H1 (cell line): Measurements from ENCODE around the gene SMYD3. TPM values are rescaled to one million over a fixed set of nuclear protein-coding genes. Genes with fewer than 3 reads are reported as not detected.

Source experiments
- CTCF ChIA-PET: fragments of 300-600 bp; sonication (Branson Sonifier 250); formaldehyde crosslinking; loops from one replicate; lab custom pipeline; 2021; ENCODE audit not compliant: partially characterized antibody; lab: Charles Lee
- POLR2A ChIA-PET: fragments of 300-600 bp; sonication (Branson Sonifier 250); formaldehyde crosslinking; loops from one replicate; lab custom pipeline; 2021; ENCODE audit warnings: inconsistent platforms; ENCODE audit not compliant: partially characterized antibody; lab: Charles Lee
- DNase-seq, 2 experiments: peaks; one replicate each; pipeline versions ENCODE4 v3.0.0 to v3.0.0-alpha.2; 2010 to 2022; ENCODE audit warnings: low spot score in 2 of 2, low read depth in 1 of 2, mixed read lengths in 1 of 2
- FAIRE-seq: peaks from 2 replicates; lab custom pipeline; 2011; peaks lifted over from hg19 to GRCh38; lab: Jason Lieb, UNC
- H2AFZ ChIP-seq: 2 replicates; pipeline ENCODE4 v1.8.1; 2012; ENCODE audit warnings: low read length, inconsistent platforms
- H2AK5ac ChIP-seq: 2 replicates; pipeline ENCODE4 v1.6.1; 2013; ENCODE audit warnings: low read depth, low read length
- H2BK120ac ChIP-seq: replicated peaks from 2 replicates; pipeline ENCODE3; 2013; ENCODE audit warnings: low read depth, low read length, inconsistent platforms
- H2BK12ac ChIP-seq: 2 replicates; pipeline ENCODE4 v1.6.1; 2013; ENCODE audit warnings: low read depth, low read length
- H2BK15ac ChIP-seq: 2 replicates; pipeline ENCODE4 v1.6.1; 2013; ENCODE audit warnings: low read length
- H2BK20ac ChIP-seq: 2 replicates; pipeline ENCODE4 v1.6.1; 2013; ENCODE audit warnings: low read length
- H2BK5ac ChIP-seq: 2 replicates; pipeline ENCODE4 v1.6.1; 2013; ENCODE audit warnings: low read depth, low read length
- H3K14ac ChIP-seq: 2 replicates; pipeline ENCODE4 v1.6.1; 2013; ENCODE audit warnings: inconsistent platforms; ENCODE audit not compliant: insufficient read length
- H3K18ac ChIP-seq: 2 replicates; pipeline ENCODE4 v1.6.1; 2013; ENCODE audit warnings: low read length; ENCODE audit errors: extremely low read depth
- H3K23ac ChIP-seq: 2 replicates; pipeline ENCODE4 v1.6.1; 2013; ENCODE audit warnings: inconsistent platforms; ENCODE audit not compliant: insufficient read length
- H3K23me2 ChIP-seq: 2 replicates; pipeline ENCODE4 v1.6.1; 2013; ENCODE audit warnings: low read depth, low read length
- H3K27ac ChIP-seq: 2 replicates; pipeline ENCODE4 v1.6.1; 2011; ENCODE audit warnings: low read depth, low read length, inconsistent platforms
- H3K27me3 ChIP-seq, 4 experiments: replicated peaks in 1 of 4; 1 replicate in 1 of 4; 2 replicates in 3 of 4; pipeline versions ENCODE4 v1.6.1 to v1.8.1; 2011 to 2013; ENCODE audit warnings: low read length in 3 of 4, mild to moderate bottlenecking in 3 of 4, inconsistent platforms in 2 of 4, mixed read lengths in 2 of 4, moderate library complexity in 1 of 4; ENCODE audit not compliant: control insufficient read depth in 3 of 4, insufficient read depth in 3 of 4; ENCODE audit errors: extremely low read depth in 1 of 4
- H3K36me3 ChIP-seq, 4 experiments: 2 replicates each; pipeline versions ENCODE4 v1.6.1 to v1.8.1; 2011 to 2013; ENCODE audit warnings: mild to moderate bottlenecking in 4 of 4, low read length in 3 of 4, moderate library complexity in 2 of 4, control low read depth in 1 of 4, inconsistent platforms in 1 of 4; ENCODE audit not compliant: insufficient read depth in 4 of 4, control insufficient read depth in 2 of 4
- H3K4ac ChIP-seq: replicated peaks from 2 replicates; pipeline ENCODE3; 2013; ENCODE audit warnings: low read length, low read depth, mixed read lengths, inconsistent platforms; ENCODE audit not compliant: insufficient read length
- H3K4me1 ChIP-seq, 4 experiments: replicated peaks in 1 of 4; 1 replicate in 1 of 4; 2 replicates in 3 of 4; pipeline versions ENCODE4 v1.6.1 to v1.8.1; 2011 to 2013; ENCODE audit warnings: low read length in 3 of 4, inconsistent platforms in 2 of 4, mixed read lengths in 1 of 4; ENCODE audit not compliant: insufficient read depth in 4 of 4, control insufficient read depth in 3 of 4
- H3K4me2 ChIP-seq, 2 experiments: 2 replicates each; pipeline versions ENCODE4 v1.6.1 to v1.8.1; 2011 to 2013; ENCODE audit warnings: low read depth in 2 of 2, low read length in 2 of 2, control low read depth in 1 of 2, inconsistent platforms in 1 of 2, mild to moderate bottlenecking in 1 of 2; ENCODE audit not compliant: insufficient read depth in 1 of 2
- H3K4me3 ChIP-seq, 4 experiments: fragments of 200-600, 300-600 bp in 1 of 4; sonication (generic), shearing (Covaris generic), sonication (Bioruptor Twin) in 1 of 4; 2 replicates each; pipeline versions ENCODE4 v1.5.1 to v1.8.1; 2011 to 2016; ENCODE audit warnings: low read length in 4 of 4, low read depth in 3 of 4, control low read depth in 2 of 4, inconsistent platforms in 2 of 4, mild to moderate bottlenecking in 2 of 4, mixed read lengths in 1 of 4, moderate library complexity in 1 of 4; ENCODE audit not compliant: insufficient read depth in 2 of 4; ENCODE audit errors: extremely low read depth in 1 of 4
- H3K56ac ChIP-seq: replicated peaks from 2 replicates; pipeline ENCODE3; 2013; ENCODE audit warnings: low read depth, mild to moderate bottlenecking, mixed read lengths, low read length, inconsistent platforms; ENCODE audit not compliant: insufficient read length
- H3K79me1 ChIP-seq: 2 replicates; pipeline ENCODE4 v1.6.1; 2013; ENCODE audit warnings: low read depth, low read length, control low read depth
- H3K79me2 ChIP-seq, 2 experiments: 2 replicates each; pipeline versions ENCODE4 v1.6.1 to v1.8.1; 2012 to 2013; ENCODE audit warnings: low read length in 2 of 2, mild to moderate bottlenecking in 2 of 2, inconsistent platforms in 1 of 2; ENCODE audit not compliant: insufficient read depth in 2 of 2, control insufficient read depth in 1 of 2
- H3K9ac ChIP-seq, 4 experiments: replicated peaks in 1 of 4; 1 replicate in 1 of 4; 2 replicates in 3 of 4; pipeline versions ENCODE4 v1.6.1 to v1.8.1; 2011 to 2013; ENCODE audit warnings: low read depth in 3 of 4, low read length in 3 of 4, control low read depth in 2 of 4, mild to moderate bottlenecking in 2 of 4, moderate library complexity in 2 of 4, inconsistent platforms in 1 of 4; ENCODE audit errors: extremely low read depth in 1 of 4
- H3K9me3 ChIP-seq, 2 experiments: 2 replicates each; pipeline versions ENCODE4 v1.6.1 to v1.8.1; 2012 to 2013; ENCODE audit warnings: mild to moderate bottlenecking in 2 of 2, moderate library complexity in 2 of 2, control low read depth in 1 of 2, inconsistent platforms in 1 of 2, low read depth in 1 of 2, low read length in 1 of 2, mixed read lengths in 1 of 2; ENCODE audit not compliant: insufficient read depth in 2 of 2
- H4K20me1 ChIP-seq, 2 experiments: replicated peaks in 1 of 2; 2 replicates each; pipeline versions ENCODE3 to v1.8.1; 2011 to 2013; ENCODE audit warnings: inconsistent platforms in 2 of 2, low read length in 2 of 2, mild to moderate bottlenecking in 1 of 2; ENCODE audit not compliant: insufficient read depth in 2 of 2, control insufficient read depth in 1 of 2
- H4K5ac ChIP-seq: 2 replicates; pipeline ENCODE4 v1.6.1; 2013; ENCODE audit warnings: low read length, low read depth, mixed read lengths, inconsistent platforms; ENCODE audit not compliant: insufficient read length
- H4K8ac ChIP-seq: 2 replicates; pipeline ENCODE4 v1.8.0; 2013; ENCODE audit warnings: mild to moderate bottlenecking, moderate library complexity, low read length, inconsistent platforms; ENCODE audit not compliant: insufficient read depth; ENCODE audit errors: extremely low read depth
- H4K91ac ChIP-seq: replicated peaks from 2 replicates; pipeline ENCODE3; 2013; ENCODE audit warnings: low read length, mixed read lengths, inconsistent platforms; ENCODE audit not compliant: insufficient read length
- TAF1 ChIP-seq: IDR thresholded peaks from 2 replicates; pipeline ENCODE4 v1.6.1; 2011; ENCODE audit warnings: mild to moderate bottlenecking, low read depth, low read length
- WGBS, 2 experiments: shearing (Covaris generic) in 1 of 2; methylation state at CpG; one replicate each; pipeline versions ENCODE4 v1.1.6 to v1.1.7; 2013 to 2015; ENCODE audit warnings: low lambda C conversion rate in 2 of 2, mixed read lengths in 2 of 2, inconsistent platforms in 1 of 2, low coverage in 1 of 2, missing lambda C conversion rate in 1 of 2; ENCODE audit not compliant: insufficient replicate concordance in 2 of 2, insufficient coverage in 1 of 2, insufficient read length in 1 of 2; ENCODE audit errors: extremely low coverage in 1 of 2, missing lambda C conversion rate in 1 of 2; 5-methylcytosine and 5-hydroxymethylcytosine counted together
- polyA plus RNA-seq, 7 experiments: library from polyadenylated mRNA; depleted of rRNA in 3 of 7; stranded (reverse) in 5 of 7; unstranded in 2 of 7; fragments of >200 nt in 5 of 7; fragments of 200-250 nt in 2 of 7; gene quantifications; 1 replicate in 5 of 7; 2 replicates in 1 of 7; 4 replicates in 1 of 7; pipeline versions ENCODE4 v1.2.1 to v1.2.3, GENCODE V29; 2011 to 2013; ENCODE audit warnings: missing spikeins in 2 of 7, mixed read lengths in 2 of 7
- total RNA-seq: library from RNA; stranded (reverse); fragmentation: NEBNext Ultra II Directional; extraction: Animal tissue kit (Norgen Biotek cat#: 25700); gene quantifications from 2 replicates; pipeline ENCODE4 v1.2.1, GENCODE V29; 2021

SMYD3 gene
- total and polyA plus RNA-seq, 2 of the 8 experiments (the other 6 are each of a cell fraction or from before 2014, with no cell fraction given) = 17.3 to 25.4 TPM

- no peaks in the 10 kb centered on the region for H3K79me2 ChIP-seq
- CTCF ChIA-PET = interaction anchor here (0.6 to 1.8 kb wide), 3 partner anchors 9 to 165 kb away, joined by 3 to 5 read pairs (median 4); no protein-coding TSS in a partner anchor
- FAIRE-seq = peak; percentile 7
- no peak for TF ChIP-seq TAF1
Measured at GRCh38 chr1:246317332-246318035, 189.6 kb downstream of the SMYD3 start.

More at GRCh38 chr1:246317332-246318035, 189.6 kb downstream of the SMYD3 start:
- Histone ChIP-seq H3K9me3 (no peaks in the 10 kb centered on the region), H3K9ac (no peak overlapping the region), H3K18ac (no peak overlapping the region), H2BK20ac (no peak overlapping the region), H3K23me2 (no peaks in the 10 kb centered on the region), H4K8ac (no peak overlapping the region), H3K4me2 (no peak overlapping the region), H3K4me3 (no peak overlapping the region), H2AK5ac (no peak overlapping the region), H3K4me1 (peaks cover 0 to 6% (median 0%) of the 10 kb centered on the region in 4 experiments; a peak in 1 of 7 replicates), H4K20me1 (peaks cover 0 to 2% of the 10 kb centered on the region in 2 experiments), H3K14ac (no peak overlapping the region), H3K27me3 (no peaks in the 10 kb centered on the region), H3K56ac (no peak overlapping the region), H2AFZ (no peak overlapping the region), H3K23ac (no peak overlapping the region), H2BK12ac (no peak overlapping the region), H4K5ac (no peak overlapping the region), H3K4ac (no peak overlapping the region), H2BK15ac (no peak overlapping the region), H3K27ac (no peak overlapping the region), H3K36me3 (no peaks in the 10 kb centered on the region), H4K91ac (no peak overlapping the region), H3K79me1 (no peaks in the 10 kb centered on the region), H2BK120ac (no peak overlapping the region), H2BK5ac (no peak overlapping the region)
- POLR2A ChIA-PET = no interaction called here
- no peak for DNase-seq
- 89% methylated on average over 4 of the region's 4 CpGs; no CpG with 5 or more reads in 1 of the 2 experiments for WGBS, 2 experiments
